IMR-90 (cell line): ENCODE data around the gene PHETA1. TPM values are rescaled to one million over a fixed set of nuclear protein-coding genes. Genes with fewer than 3 reads are reported as not detected.
"Not testable (repeated sequence)": the region's sequence is repeated elsewhere in the genome, so short reads cannot be mapped to it uniquely, and the experiment has no call there.

ENCODE experiments used
- ATAC-seq: fragments of 200-7000 bp; cut with Tn5 transposase; 2 replicates; pipeline ENCODE4 v1.9.1; 2020; ENCODE audit warnings: low read depth, mild to moderate bottlenecking, moderate library complexity
- BruUV-seq: library from RNA; stranded (reverse); fragments of 400-500 nt; replicated peaks from 2 replicates; lab custom pipeline; 2021; lab: Mats Ljungman, UMichigan
- CTCF ChIA-PET: fragments of 300-600 bp; formaldehyde crosslinking; extraction: SDS; loops from one replicate; lab custom pipeline; 2021; ENCODE audit warnings: antibody characterized with exemption; lab: Yijun Ruan, JAX
- POLR2A ChIA-PET: fragments of 300-600 bp; sonication (Branson Sonifier 250); formaldehyde crosslinking; loops from one replicate; lab custom pipeline; 2022; ENCODE audit warnings: antibody characterized with exemption; ENCODE audit not compliant: unreplicated experiment; lab: Charles Lee
- DNase-seq: peaks from one replicate; pipeline ENCODE4 v3.0.0; 2013
- H2AFZ ChIP-seq: replicated peaks from 2 replicates; pipeline ENCODE3; 2013; ENCODE audit warnings: low read length, mild to moderate bottlenecking; ENCODE audit not compliant: poor library complexity
- H2AK5ac ChIP-seq: 2 replicates; pipeline ENCODE4 v1.6.1; 2013; ENCODE audit warnings: low read depth, low read length, inconsistent platforms
- H2AK9ac ChIP-seq: replicated peaks from 2 replicates; pipeline ENCODE3; 2013; ENCODE audit warnings: mild to moderate bottlenecking, low read depth, low read length, moderate library complexity; ENCODE audit not compliant: poor library complexity
- H2BK120ac ChIP-seq: 2 replicates; pipeline ENCODE4 v1.6.1; 2013; ENCODE audit warnings: low read depth, low read length, inconsistent platforms
- H2BK15ac ChIP-seq: 3 replicates; pipeline ENCODE4 v1.6.1; 2013; ENCODE audit warnings: low read depth, low read length, inconsistent platforms
- H2BK20ac ChIP-seq: 2 replicates; pipeline ENCODE4 v1.6.1; 2013; ENCODE audit warnings: low read depth, mild to moderate bottlenecking, inconsistent platforms, low read length, moderate library complexity
- H2BK5ac ChIP-seq: 2 replicates; pipeline ENCODE4 v1.6.1; 2013; ENCODE audit warnings: mild to moderate bottlenecking, low read depth, low read length, inconsistent platforms; ENCODE audit not compliant: poor library complexity, severe bottlenecking
- H3K14ac ChIP-seq: replicated peaks from 2 replicates; pipeline ENCODE4 v1.6.1; 2013; ENCODE audit warnings: low read depth, low read length, inconsistent platforms
- H3K18ac ChIP-seq: 2 replicates; pipeline ENCODE4 v1.6.1; 2013; ENCODE audit warnings: low read depth, low read length, control low read depth
- H3K23ac ChIP-seq: 2 replicates; pipeline ENCODE4 v1.6.1; 2013; ENCODE audit warnings: low read depth, low read length, inconsistent platforms
- H3K27ac ChIP-seq: 2 replicates; pipeline ENCODE4 v1.5.1; 2013; ENCODE audit warnings: mild to moderate bottlenecking, control low read depth, low read length; ENCODE audit not compliant: insufficient read depth
- H3K27me3 ChIP-seq: 2 replicates; pipeline ENCODE4 v1.6.1; 2013; ENCODE audit warnings: low read length; ENCODE audit not compliant: control insufficient read depth, insufficient read depth
- H3K36me3 ChIP-seq: 2 replicates; pipeline ENCODE4 v1.6.1; 2013; ENCODE audit warnings: low read length, mixed read lengths; ENCODE audit not compliant: control insufficient read depth, insufficient read depth
- H3K4ac ChIP-seq: 2 replicates; pipeline ENCODE4 v1.6.1; 2013; ENCODE audit warnings: low read depth, low read length, inconsistent platforms
- H3K4me1 ChIP-seq: 2 replicates; pipeline ENCODE4 v1.6.1; 2013; ENCODE audit warnings: low read length, mixed read lengths; ENCODE audit not compliant: control insufficient read depth, insufficient read depth
- H3K4me2 ChIP-seq: 2 replicates; pipeline ENCODE4 v1.6.1; 2013; ENCODE audit warnings: low read depth, mild to moderate bottlenecking, control low read depth, low read length, moderate library complexity
- H3K4me3 ChIP-seq: 2 replicates; pipeline ENCODE4 v1.5.1; 2013; ENCODE audit warnings: low read depth, mild to moderate bottlenecking, control low read depth, low read length, moderate library complexity; ENCODE audit not compliant: insufficient read depth
- H3K56ac ChIP-seq: 2 replicates; pipeline ENCODE4 v1.6.1; 2013; ENCODE audit warnings: low read length, inconsistent platforms; ENCODE audit not compliant: insufficient read depth; ENCODE audit errors: extremely low read depth
- H3K79me1 ChIP-seq, 2 experiments: 2 replicates each; pipeline ENCODE4 v1.6.1; 2013; ENCODE audit warnings: low read length in 2 of 2, inconsistent platforms in 1 of 2, low read depth in 1 of 2
- H3K9ac ChIP-seq: 2 replicates; pipeline ENCODE4 v1.6.1; 2013; ENCODE audit warnings: low read depth, low read length, control low read depth
- H3K9me1 ChIP-seq: 2 replicates; pipeline ENCODE4 v1.6.1; 2013; ENCODE audit warnings: low read length, inconsistent platforms; ENCODE audit not compliant: insufficient read depth
- H3K9me3 ChIP-seq: 2 replicates; pipeline ENCODE4 v1.6.1; 2013; ENCODE audit warnings: low read length; ENCODE audit not compliant: control insufficient read depth, insufficient read depth
- H4K20me1 ChIP-seq: 2 replicates; pipeline ENCODE4 v1.6.1; 2013; ENCODE audit warnings: low read length, inconsistent platforms; ENCODE audit not compliant: insufficient read depth
- H4K5ac ChIP-seq: 2 replicates; pipeline ENCODE4 v1.6.1; 2013; ENCODE audit warnings: mild to moderate bottlenecking, low read depth, low read length, control low read depth
- H4K8ac ChIP-seq, 2 experiments: 2 replicates each; pipeline ENCODE4 v1.6.1; 2013; ENCODE audit warnings: low read depth in 2 of 2, low read length in 2 of 2, control low read depth in 1 of 2, inconsistent platforms in 1 of 2
- H4K91ac ChIP-seq: 2 replicates; pipeline ENCODE4 v1.6.1; 2013; ENCODE audit warnings: low read depth, low read length, inconsistent platforms; ENCODE audit not compliant: insufficient read depth
- WGBS, 2 experiments: methylation state at CpG; one replicate each; pipeline versions ENCODE4 v1.1.5 to v1.1.7; 2013; ENCODE audit warnings: missing lambda C conversion rate in 2 of 2; ENCODE audit not compliant: insufficient read length in 1 of 2; ENCODE audit errors: extremely low coverage in 2 of 2; 5-methylcytosine and 5-hydroxymethylcytosine counted together
- dilution Hi-C: fragments of 300-500 bp; cut with HindIII; formaldehyde crosslinking; loops from one replicate; pipeline ENCODE4 v1.14.3; 2018; ENCODE audit warnings: low sequenced_read_pairs; ENCODE audit not compliant: unreplicated experiment
- in situ Hi-C: fragments of 300-500 bp; cut with MboI; formaldehyde crosslinking; loops from 3 replicates; pipeline ENCODE4 v1.14.3; 2019; ENCODE audit warnings: low sequenced_read_pairs, inconsistent platforms, mixed read lengths
- intact Hi-C: fragments of 100-400 bp; cut with micrococcal nuclease; formaldehyde crosslinking; loops from 2 replicates; pipeline ENCODE4 v1.10.0; 2022
- polyA plus RNA-seq, 3 experiments: library from polyadenylated mRNA; depleted of rRNA; stranded (reverse); fragments of >200 nt; gene quantifications; 2 replicates each; pipeline ENCODE4 v1.2.3, GENCODE V29; 2012; ENCODE audit warnings: low replicate concordance in 1 of 3
- total RNA-seq: library from RNA; depleted of rRNA; stranded (reverse); fragments of >200 nt; gene quantifications from 2 replicates; pipeline ENCODE4 v1.2.3, GENCODE V29; 2012

PHETA1 gene
- total and polyA plus RNA-seq, 2 of the 4 experiments (the other 2 are of a cell fraction), result 3.2 to 6.6 TPM

DNA sequence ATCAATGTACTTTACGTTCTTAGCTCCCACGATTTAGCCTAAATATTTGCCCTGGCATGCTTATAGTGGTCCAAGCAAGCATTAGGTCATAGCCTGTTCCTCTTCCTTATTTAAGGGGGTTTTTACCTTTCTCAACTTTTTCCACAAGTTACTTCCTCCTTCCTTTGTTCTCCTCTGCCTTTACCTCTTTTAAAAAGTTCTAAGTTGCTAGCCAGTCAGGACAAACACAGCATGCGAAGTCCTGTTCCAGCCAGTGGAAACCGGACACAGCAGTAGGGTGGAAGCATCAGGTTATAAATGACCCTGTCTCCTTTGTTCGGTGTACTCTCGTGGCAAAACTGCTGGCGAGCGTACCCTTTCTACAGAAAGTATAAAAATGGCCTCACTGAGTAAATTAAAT is 28.2 kb downstream of the PHETA1 start:
- H3K4me1 ChIP-seq, H3K36me3 ChIP-seq, ATAC-seq, H4K20me1 ChIP-seq, H2AFZ ChIP-seq, H3K18ac ChIP-seq, H3K14ac ChIP-seq, CTCF ChIA-PET, H2AK9ac ChIP-seq, H3K27ac ChIP-seq, dilution Hi-C loops, POLR2A ChIA-PET, H4K5ac ChIP-seq, H2BK5ac ChIP-seq, H2BK120ac ChIP-seq, H4K91ac ChIP-seq, H3K79me1 ChIP-seq, H2AK5ac ChIP-seq, intact Hi-C loops, H3K56ac ChIP-seq, H2BK15ac ChIP-seq, H3K27me3 ChIP-seq, H3K9me3 ChIP-seq, H2BK20ac ChIP-seq, H3K23ac ChIP-seq, DNase-seq, H3K9ac ChIP-seq, H3K4me3 ChIP-seq, H3K4ac ChIP-seq, H3K9me1 ChIP-seq, BruUV-seq, in situ Hi-C loops, H4K8ac ChIP-seq, H3K4me2 ChIP-seq: not testable (repeated sequence)
- no CpG with 5 or more reads among the region's 8 CpGs for WGBS, 2 experiments
